H1 (cell line): ENCODE measurements around the gene DRGX.

Source experiments
- BRCA1 ChIP-seq: IDR thresholded peaks from 2 replicates; pipeline ENCODE4 v1.6.1; 2012; ENCODE audit warnings: low read depth, low read length, improper control_type of control experiment
- CEBPB ChIP-seq: IDR thresholded peaks from 2 replicates; pipeline ENCODE4 v1.6.1; 2012; ENCODE audit warnings: low read depth, low read length
- NRF1 ChIP-seq: IDR thresholded peaks from 2 replicates; pipeline ENCODE4 v1.6.1; 2011; ENCODE audit warnings: mild to moderate bottlenecking, low read depth, low read length, improper control_type of control experiment
- POLR2AphosphoS5 ChIP-seq: IDR thresholded peaks from 2 replicates; pipeline ENCODE4 v1.6.1; 2011; ENCODE audit warnings: low read depth, low read length
- SIN3A ChIP-seq, 2 experiments: IDR thresholded peaks in 1 of 2; conservative IDR thresholded peaks in 1 of 2; 2 replicates each; pipeline ENCODE4 v1.6.1; 2011 to 2012; ENCODE audit warnings: low read length in 2 of 2, improper control_type of control experiment in 1 of 2, low read depth in 1 of 2, mild to moderate bottlenecking in 1 of 2
- SRF ChIP-seq: IDR thresholded peaks from 2 replicates; pipeline ENCODE4 v1.6.1; 2011; ENCODE audit warnings: mild to moderate bottlenecking, low read depth, low read length, moderate library complexity
- TF ChIP-seq, protein P1 (sequence below): IDR thresholded peaks from 2 replicates; pipeline ENCODE4 v1.6.1; 2012; ENCODE audit warnings: inconsistent platforms
- TF ChIP-seq, protein P2 (sequence below), 3 experiments: IDR thresholded peaks; 1 replicate in 2 of 3; 2 replicates in 1 of 3; pipeline versions ENCODE4 v1.5.1 to v1.6.1; 2011; ENCODE audit warnings: low read length in 3 of 3, mild to moderate bottlenecking in 3 of 3, inconsistent platforms in 2 of 3, low read depth in 1 of 3, moderate library complexity in 1 of 3; ENCODE audit not compliant: insufficient read depth in 1 of 3; ENCODE audit errors: control extremely low read depth in 1 of 3
- TF ChIP-seq, protein P3 (sequence below): IDR thresholded peaks from 2 replicates; pipeline ENCODE4 v1.6.1; 2012; ENCODE audit warnings: low read length, inconsistent platforms

DNA sequence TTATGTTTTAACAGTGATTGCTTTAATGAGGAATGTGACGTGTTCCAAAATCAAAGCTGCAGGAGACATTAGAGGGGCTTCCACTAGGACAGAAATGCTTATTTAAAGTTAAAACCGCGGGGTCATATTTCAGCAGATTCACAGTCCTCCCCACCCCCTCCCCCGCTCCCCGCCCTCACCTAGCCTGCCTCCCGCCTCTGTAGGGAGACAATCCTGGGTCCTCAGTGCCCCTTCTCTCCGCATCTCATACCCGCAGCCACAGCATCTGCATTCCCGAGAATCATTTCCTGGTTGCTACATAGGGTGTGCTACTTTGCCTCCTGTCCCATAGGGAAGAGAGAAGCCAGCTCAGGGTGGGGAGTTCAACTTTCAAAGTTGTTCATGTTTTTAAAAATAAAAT lies 3.1 kb upstream of the DRGX start:
- TF ChIP-seq, protein P1, sequence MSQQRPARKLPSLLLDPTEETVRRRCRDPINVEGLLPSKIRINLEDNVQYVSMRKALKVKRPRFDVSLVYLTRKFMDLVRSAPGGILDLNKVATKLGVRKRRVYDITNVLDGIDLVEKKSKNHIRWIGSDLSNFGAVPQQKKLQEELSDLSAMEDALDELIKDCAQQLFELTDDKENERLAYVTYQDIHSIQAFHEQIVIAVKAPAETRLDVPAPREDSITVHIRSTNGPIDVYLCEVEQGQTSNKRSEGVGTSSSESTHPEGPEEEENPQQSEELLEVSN = no peak
- TF ChIP-seq, protein P2, sequence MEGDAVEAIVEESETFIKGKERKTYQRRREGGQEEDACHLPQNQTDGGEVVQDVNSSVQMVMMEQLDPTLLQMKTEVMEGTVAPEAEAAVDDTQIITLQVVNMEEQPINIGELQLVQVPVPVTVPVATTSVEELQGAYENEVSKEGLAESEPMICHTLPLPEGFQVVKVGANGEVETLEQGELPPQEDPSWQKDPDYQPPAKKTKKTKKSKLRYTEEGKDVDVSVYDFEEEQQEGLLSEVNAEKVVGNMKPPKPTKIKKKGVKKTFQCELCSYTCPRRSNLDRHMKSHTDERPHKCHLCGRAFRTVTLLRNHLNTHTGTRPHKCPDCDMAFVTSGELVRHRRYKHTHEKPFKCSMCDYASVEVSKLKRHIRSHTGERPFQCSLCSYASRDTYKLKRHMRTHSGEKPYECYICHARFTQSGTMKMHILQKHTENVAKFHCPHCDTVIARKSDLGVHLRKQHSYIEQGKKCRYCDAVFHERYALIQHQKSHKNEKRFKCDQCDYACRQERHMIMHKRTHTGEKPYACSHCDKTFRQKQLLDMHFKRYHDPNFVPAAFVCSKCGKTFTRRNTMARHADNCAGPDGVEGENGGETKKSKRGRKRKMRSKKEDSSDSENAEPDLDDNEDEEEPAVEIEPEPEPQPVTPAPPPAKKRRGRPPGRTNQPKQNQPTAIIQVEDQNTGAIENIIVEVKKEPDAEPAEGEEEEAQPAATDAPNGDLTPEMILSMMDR (IDR thresholded peaks at IDR 0.05; ENCODE audit: control extremely low read depth in 1 of 3, insufficient read depth in 1 of 3, low read depth in 1 of 3, low read length in 3 of 3) = no peak
- TF ChIP-seq SIN3A (conservative IDR thresholded peaks at IDR 0.05 in 1 of 2, IDR thresholded peaks at IDR 0.05 in 1 of 2; ENCODE audit: low read depth in 1 of 2, low read length in 2 of 2) (no peak), POLR2AphosphoS5 (no peak), NRF1 (no peak), SRF (no peak), CEBPB (no peak), BRCA1 (no peak)
- TF ChIP-seq, protein P3, sequence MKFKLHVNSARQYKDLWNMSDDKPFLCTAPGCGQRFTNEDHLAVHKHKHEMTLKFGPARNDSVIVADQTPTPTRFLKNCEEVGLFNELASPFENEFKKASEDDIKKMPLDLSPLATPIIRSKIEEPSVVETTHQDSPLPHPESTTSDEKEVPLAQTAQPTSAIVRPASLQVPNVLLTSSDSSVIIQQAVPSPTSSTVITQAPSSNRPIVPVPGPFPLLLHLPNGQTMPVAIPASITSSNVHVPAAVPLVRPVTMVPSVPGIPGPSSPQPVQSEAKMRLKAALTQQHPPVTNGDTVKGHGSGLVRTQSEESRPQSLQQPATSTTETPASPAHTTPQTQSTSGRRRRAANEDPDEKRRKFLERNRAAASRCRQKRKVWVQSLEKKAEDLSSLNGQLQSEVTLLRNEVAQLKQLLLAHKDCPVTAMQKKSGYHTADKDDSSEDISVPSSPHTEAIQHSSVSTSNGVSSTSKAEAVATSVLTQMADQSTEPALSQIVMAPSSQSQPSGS = no peak
